ENCODE results near the gene ALDOB. TPM values are rescaled to one million over a fixed set of nuclear protein-coding genes. Genes with fewer than 3 reads are reported as not detected.

ALDOB gene
- total RNA-seq, 2 donors from 2014 or later: not detected

DNA sequence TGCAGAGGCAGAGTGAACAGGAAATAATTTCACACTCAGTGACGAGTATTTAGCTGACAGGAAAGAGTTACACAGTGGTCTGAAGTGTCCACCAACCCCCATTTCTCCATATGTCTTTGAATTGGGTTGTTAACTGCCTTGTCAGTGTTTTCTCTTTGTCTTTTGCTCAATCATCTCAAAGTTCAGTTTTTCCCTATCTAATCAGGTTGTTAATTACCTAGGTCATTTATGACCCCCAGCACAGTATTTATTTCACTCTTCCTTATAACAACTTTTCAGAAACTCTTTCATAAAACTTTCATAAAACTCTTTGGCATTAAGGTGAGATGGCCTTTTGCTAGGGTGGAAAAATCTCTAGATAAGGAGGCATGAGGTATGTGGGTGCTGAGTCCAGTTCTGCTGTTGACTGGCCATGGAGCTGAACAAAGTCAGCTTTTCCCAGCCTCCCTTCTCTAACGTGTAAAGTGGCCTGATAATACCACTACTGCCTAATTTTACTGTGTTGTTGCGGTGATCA lies 5.2 kb upstream of the ALDOB start:
- Mint-ChIP-seq H3K36me3 (no peaks in the 10 kb centered on the region), H3K27ac (no peak overlapping the region), H3K9me3 (no peaks in the 10 kb centered on the region)
- DNase-seq (ENCODE audit: low spot score in 2 of 2): no peak
- no peak for ATAC-seq

DNA sequence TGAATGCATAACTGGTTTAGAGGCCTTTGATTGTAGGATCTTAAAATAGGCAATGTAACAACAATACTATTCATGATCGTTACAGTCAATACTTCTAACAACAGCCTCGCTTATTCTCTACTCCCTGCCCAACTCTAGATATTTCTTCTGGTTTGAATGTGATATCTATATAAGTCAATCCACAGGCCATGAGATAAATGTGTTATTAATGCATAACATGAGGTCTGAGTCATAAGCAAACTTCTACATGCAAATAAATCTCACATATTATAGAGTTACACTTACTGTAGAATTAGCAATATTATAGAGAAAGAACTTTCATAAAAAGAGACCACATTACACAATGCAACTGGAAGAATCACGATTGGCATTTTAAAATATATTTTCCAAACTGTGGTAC lies 2.9 kb upstream of the ALDOB start:
- no peak overlapping the region for H3K27ac Mint-ChIP-seq
- H3K9me3 Mint-ChIP-seq: no peaks in the 10 kb centered on the region
- DNase-seq (ENCODE audit: low spot score in 2 of 2) (no peak), ATAC-seq (no peak)
- no peaks in the 10 kb centered on the region for H3K36me3 Mint-ChIP-seq

DNA sequence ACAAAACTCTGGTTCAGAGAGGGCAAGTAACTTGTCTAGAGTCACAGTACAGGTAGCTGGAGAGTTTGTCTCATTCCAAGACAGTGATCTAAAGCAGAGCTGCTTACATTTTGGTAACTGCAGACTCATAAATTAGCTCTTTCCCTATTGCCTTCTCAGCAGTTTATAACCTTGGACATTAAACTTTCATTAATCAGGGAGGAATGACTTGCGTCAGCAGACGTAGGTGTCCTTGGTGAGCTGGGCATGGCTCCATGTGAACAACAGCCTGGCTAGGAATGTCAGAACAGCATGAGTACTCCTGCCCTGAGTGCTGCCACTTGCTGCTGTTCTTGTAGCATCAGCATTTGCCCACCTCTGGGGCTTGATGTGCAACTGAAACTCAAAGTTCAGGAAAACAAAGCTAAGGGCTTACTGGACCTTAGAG lies 2.2 kb upstream of the ALDOB start:
- Mint-ChIP-seq H3K27ac (no peak overlapping the region), H3K36me3 (no peaks in the 10 kb centered on the region), H3K9me3 (no peaks in the 10 kb centered on the region)
- ATAC-seq (no peak), DNase-seq (ENCODE audit: low spot score in 2 of 2) (no peak)

GRCh38 chr9:101434998-101435397 lies 576 bp downstream of the ALDOB start:
- Mint-ChIP-seq H3K36me3 (peaks cover 0 to 4% of the 10 kb centered on the region in 2 donors), H3K9me3 (no peaks in the 10 kb centered on the region), H3K27ac (no peak overlapping the region)
- DNase-seq (ENCODE audit: low spot score in 2 of 2) (no peak), ATAC-seq (no peak)

- Mint-ChIP-seq H3K36me3 (peaks cover 0 to 4% of the 10 kb centered on the region in 2 donors), H3K27ac (no peak overlapping the region), H3K9me3 (no peaks in the 10 kb centered on the region)
- ATAC-seq (no peak), DNase-seq (ENCODE audit: low spot score in 2 of 2) (no peak)
These were observed 2.3 kb downstream of the ALDOB start for GRCh38 chr9:101433229-101433628.

GRCh38 chr9:101432740-101433139 lies 2.8 kb downstream of the ALDOB start:
- ATAC-seq: no peak
- no peak for DNase-seq (ENCODE audit: low spot score in 2 of 2)
- Mint-ChIP-seq H3K27ac (no peak overlapping the region), H3K36me3 (peaks cover 0 to 4% of the 10 kb centered on the region in 2 donors), H3K9me3 (no peaks in the 10 kb centered on the region)

- H3K36me3 Mint-ChIP-seq: peaks cover 0 to 4% of the 10 kb centered on the region in 2 donors
- ATAC-seq: no peak
- no peaks in the 10 kb centered on the region for H3K9me3 Mint-ChIP-seq
- no peak overlapping the region for H3K27ac Mint-ChIP-seq
- DNase-seq (ENCODE audit: low spot score in 2 of 2): no peak
These were observed 3.4 kb downstream of the ALDOB start for GRCh38 chr9:101432171-101432570.

- H3K36me3 Mint-ChIP-seq: peaks cover under 1 to 5% of the 10 kb centered on the region in 2 donors
- no peak for DNase-seq (ENCODE audit: low spot score in 2 of 2)
- no peak overlapping the region for H3K27ac Mint-ChIP-seq
- ATAC-seq: no peak
- peaks cover 0 to 4% of the 10 kb centered on the region in 2 donors for H3K9me3 Mint-ChIP-seq
These were observed 5.8 kb downstream of the ALDOB start for GRCh38 chr9:101429736-101430135.

GRCh38 chr9:101428909-101429308 lies 6.7 kb downstream of the ALDOB start:
- H3K9me3 Mint-ChIP-seq: peaks cover 4 to 9% of the 10 kb centered on the region in 2 donors
- peaks cover 6 to 10% of the 10 kb centered on the region in 2 donors for H3K36me3 Mint-ChIP-seq
- ATAC-seq (no peak), DNase-seq (ENCODE audit: low spot score in 2 of 2) (no peak)
- H3K27ac Mint-ChIP-seq: no peak overlapping the region

- peaks cover 6 to 16% of the 10 kb centered on the region in 2 donors for H3K36me3 Mint-ChIP-seq
- no peak overlapping the region for H3K27ac Mint-ChIP-seq
- DNase-seq (ENCODE audit: low spot score in 2 of 2) (no peak), ATAC-seq (no peak)
- H3K9me3 Mint-ChIP-seq: peaks cover 10 to 17% of the 10 kb centered on the region in 2 donors
These were observed 7.5 kb downstream of the ALDOB start for GRCh38 chr9:101427957-101428655.

DNA sequence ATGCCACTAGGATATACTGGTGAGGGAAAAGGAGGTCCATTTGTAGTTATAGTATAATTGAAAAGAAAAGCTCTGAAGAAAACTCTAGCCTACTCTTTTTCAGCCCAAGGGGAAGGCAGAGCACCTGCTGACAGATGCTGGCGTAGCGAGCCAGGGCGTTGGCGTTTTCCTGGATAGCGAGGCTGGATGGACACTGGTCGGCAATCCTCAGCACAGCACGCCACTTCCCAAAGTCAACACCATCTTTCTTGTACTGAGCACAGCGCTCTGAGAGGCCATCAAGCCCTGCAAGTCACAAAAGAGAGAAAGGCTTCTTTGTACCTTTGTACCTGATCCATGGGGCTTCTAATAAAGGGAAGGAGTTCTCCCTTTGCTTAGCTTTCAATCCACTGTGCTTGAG lies 8.2 kb downstream of the ALDOB start:
- H3K9me3 Mint-ChIP-seq: peaks cover 13 to 18% of the 10 kb centered on the region in 2 donors
- H3K27ac Mint-ChIP-seq: no peak overlapping the region
- DNase-seq (ENCODE audit: low spot score in 2 of 2) (no peak), ATAC-seq (no peak)
- H3K36me3 Mint-ChIP-seq: peaks cover 6 to 18% of the 10 kb centered on the region in 2 donors

GRCh38 chr9:101421653-101422065 lies 13.9 kb downstream of the ALDOB start:
- H3K9me3 Mint-ChIP-seq: peaks cover 32 to 44% of the 10 kb centered on the region in 2 donors
- no peak for DNase-seq (ENCODE audit: low spot score in 2 of 2)
- peaks cover 12 to 39% of the 10 kb centered on the region in 2 donors for H3K36me3 Mint-ChIP-seq
- no peak overlapping the region for H3K27ac Mint-ChIP-seq
- ATAC-seq: no peak

DNA sequence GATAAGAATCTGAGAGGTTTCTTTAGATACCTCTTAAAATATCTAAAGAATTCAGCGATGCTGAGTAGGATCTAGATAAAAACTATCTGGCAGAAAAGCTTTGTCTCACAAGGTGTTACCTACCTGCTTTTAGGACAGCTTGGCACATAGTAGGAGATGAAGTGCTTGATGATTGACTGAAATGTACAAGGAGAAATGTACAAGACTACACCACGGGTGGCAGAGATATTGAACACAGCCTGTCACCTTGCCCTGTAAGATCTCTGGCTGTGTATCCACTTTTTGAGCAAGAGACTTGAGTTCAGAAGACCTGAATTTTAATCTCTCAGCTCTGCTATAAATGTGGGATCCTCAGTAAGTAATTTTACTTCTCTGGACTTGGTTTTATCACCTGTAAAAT lies 15.7 kb downstream of the ALDOB start:
- Mint-ChIP-seq H3K27ac (no peak overlapping the region), H3K36me3 (peaks cover 20 to 43% of the 10 kb centered on the region in 2 donors), H3K9me3 (peaks cover 32 to 47% of the 10 kb centered on the region in 2 donors)
- ATAC-seq: no peak
- no peak for DNase-seq (ENCODE audit: low spot score in 2 of 2)

DNA sequence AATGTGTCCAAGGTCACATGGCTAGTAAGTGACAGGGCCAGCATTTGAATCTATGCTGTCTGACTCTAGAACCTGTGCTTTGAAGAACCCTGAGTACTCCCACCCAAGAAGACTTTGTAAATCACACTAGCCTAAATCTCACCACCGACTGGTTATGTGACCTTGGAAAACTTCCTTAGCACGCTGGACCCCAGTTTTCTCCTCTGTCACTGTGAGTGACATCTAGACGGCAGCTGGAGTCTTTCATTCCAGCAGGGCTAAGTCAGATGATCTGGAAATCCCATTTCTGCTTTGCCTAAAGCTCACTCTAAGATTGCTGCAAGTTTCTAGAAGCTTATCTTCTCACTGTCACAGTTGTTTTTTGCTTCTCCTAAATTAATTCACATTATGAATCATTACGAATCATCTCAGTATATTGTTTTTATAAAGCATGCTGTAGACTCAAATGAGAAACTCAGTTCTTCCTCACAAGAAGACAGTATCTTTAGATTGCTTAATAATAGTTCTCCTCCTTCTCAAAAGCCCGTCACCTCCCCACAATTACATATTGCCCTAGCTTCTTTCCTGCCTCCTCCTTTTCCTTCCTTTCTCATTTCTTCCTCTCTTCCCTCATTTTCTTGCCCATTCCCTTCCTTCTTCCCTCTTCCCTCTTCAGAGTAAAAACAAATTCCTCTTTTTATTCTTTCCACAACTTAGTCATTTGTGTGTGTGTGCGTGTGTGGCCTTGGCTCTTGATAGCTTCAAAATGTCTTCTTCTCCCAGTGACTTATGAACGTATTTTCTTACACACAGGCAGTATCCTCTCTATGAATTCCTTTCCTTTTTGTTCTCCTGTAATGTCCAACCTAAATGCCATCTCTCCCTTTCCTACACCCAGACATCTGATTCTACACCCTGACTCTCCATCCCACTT lies 16.8 kb downstream of the ALDOB start:
- DNase-seq (ENCODE audit: low spot score in 2 of 2) (no peak), ATAC-seq (peak in 1 of 2 donors; percentile 34)
- Mint-ChIP-seq H3K9me3 (peaks cover 34 to 49% of the 10 kb centered on the region in 2 donors), H3K36me3 (peaks cover 25 to 45% of the 10 kb centered on the region in 2 donors), H3K27ac (no peak overlapping the region)

DNA sequence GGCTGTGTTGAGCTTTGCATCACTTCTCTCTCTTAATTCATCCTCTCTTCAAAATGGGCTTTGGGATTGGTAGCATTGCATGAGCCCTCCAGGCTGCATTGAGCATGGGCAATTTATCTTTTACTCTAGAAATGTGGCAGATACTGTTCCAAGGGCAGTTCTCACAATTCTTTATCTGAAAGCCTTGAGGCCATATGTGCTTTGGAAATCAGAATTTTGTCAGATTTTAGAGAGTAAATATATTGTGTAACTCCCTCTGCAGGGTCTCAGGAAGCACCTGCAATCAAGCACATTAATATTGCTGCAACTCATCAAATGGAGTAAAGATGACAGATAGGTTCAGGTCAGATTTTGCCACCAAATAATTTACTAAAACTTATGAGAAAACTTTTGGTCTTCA lies 17.6 kb downstream of the ALDOB start:
- peaks cover 33 to 46% of the 10 kb centered on the region in 2 donors for H3K36me3 Mint-ChIP-seq
- DNase-seq (ENCODE audit: low spot score in 2 of 2) (no peak), ATAC-seq (no peak)
- peaks cover 34 to 49% of the 10 kb centered on the region in 2 donors for H3K9me3 Mint-ChIP-seq
- H3K27ac Mint-ChIP-seq: no peak overlapping the region

DNA sequence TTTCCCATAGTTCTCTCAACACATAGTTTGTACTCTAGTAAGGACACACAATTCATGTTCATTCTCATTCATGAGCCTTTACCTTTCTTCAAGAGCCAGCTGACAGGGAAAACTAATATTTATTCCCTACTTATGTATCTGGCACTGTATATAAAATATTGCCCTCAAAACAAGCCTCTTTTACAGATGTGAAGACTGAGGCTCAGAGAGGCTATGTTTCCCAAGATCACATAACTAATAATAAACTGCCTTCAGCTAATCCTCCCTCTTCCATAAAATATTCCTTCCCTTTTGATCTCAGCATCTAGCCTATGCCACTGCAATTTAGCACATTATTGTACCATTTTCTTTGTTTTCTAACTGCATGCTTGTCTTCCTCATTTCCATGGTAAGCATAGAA lies 18.2 kb downstream of the ALDOB start:
- peaks cover 39 to 51% of the 10 kb centered on the region in 2 donors for H3K36me3 Mint-ChIP-seq
- H3K9me3 Mint-ChIP-seq: peaks cover 39 to 55% of the 10 kb centered on the region in 2 donors
- no peak overlapping the region for H3K27ac Mint-ChIP-seq
- ATAC-seq (no peak), DNase-seq (ENCODE audit: low spot score in 2 of 2) (no peak)

DNA sequence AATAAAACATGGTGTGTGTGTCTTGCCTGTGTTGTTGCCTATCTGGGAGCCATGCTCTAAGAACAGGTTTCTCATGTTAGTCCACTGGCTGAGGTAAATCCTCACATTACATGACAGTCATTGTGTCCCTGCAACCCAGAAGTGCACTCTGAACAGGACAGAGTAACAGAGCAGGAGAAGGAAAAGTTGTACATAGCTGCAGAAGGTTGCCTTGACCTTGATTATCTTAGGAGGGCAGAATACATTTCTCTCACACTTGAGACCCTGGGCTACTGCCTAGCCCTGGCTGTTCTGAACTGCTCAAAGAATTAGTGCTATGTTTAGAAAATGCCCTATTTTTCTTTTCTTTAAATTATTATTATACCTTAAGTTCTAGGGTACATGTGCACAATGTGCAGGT lies 20.0 kb downstream of the ALDOB start:
- Mint-ChIP-seq H3K9me3 (peaks cover 48 to 56% of the 10 kb centered on the region in 2 donors), H3K27ac (no peak overlapping the region), H3K36me3 (peaks cover 46 to 63% of the 10 kb centered on the region in 2 donors)
- no peak for DNase-seq (ENCODE audit: low spot score in 2 of 2)
- ATAC-seq: no peak
